Measurements from ENCODE around the gene ABCB6. TPM values are rescaled to one million over a fixed set of nuclear protein-coding genes. Genes with fewer than 3 reads are reported as not detected.
A peak's percentile ranks its signal among the peaks of the same experiment; 100 is the strongest.

The ABCB6 gene
- total and polyA plus RNA-seq, 2 of the 8 experiments (the other 6 are each of a cell fraction or from before 2014, with no cell fraction given), result 44.9 to 50.6 TPM

DNA sequence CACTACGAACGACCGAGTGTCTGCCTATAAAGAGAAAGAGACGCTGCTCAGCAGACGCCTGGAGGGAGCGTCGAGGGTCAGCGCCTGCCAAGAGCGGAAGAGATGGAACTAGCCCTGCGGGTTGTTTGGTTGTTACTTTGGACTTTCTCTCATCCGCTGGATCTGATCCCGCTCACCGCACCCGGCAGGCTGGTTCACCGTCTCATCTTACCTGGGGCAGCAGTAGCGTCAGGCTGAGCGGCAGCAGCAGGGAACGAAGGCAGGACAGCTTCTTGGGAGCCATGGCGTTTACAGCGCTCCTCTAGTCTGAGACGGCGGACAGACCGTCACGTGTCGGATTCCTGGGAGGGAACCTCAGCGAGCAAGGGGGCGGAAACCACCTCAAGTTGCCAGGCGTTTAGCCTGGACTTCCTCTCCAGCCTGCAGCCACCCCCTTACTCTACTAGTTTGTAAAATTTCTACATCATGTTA is 24.6 kb upstream of the ABCB6 start:
- Histone ChIP-seq H3K9me3 (ENCODE audit: insufficient read depth in 2 of 2, low read depth in 1 of 2, low read length in 1 of 2) (no peaks in the 10 kb centered on the region), H4K20me1 (replicated peaks in 1 of 2; ENCODE audit: control insufficient read depth in 1 of 2, insufficient read depth in 2 of 2, low read length in 2 of 2) (no peaks in the 10 kb centered on the region), H3K14ac (ENCODE audit: insufficient read length) (no peak overlapping the region), H3K4me3 (ENCODE audit: extremely low read depth in 1 of 4, insufficient read depth in 2 of 4, low read depth in 3 of 4, low read length in 4 of 4) (no peak overlapping the region), H4K91ac (replicated peaks; ENCODE audit: insufficient read length, low read length) (no peak overlapping the region), H3K56ac (replicated peaks; ENCODE audit: insufficient read length, low read depth, low read length) (no peak overlapping the region), H3K4ac (replicated peaks; ENCODE audit: insufficient read length, low read depth, low read length) (no peak overlapping the region), H3K79me2 (ENCODE audit: control insufficient read depth in 1 of 2, insufficient read depth in 2 of 2, low read length in 2 of 2) (peaks cover 0 to 5% of the 10 kb centered on the region in 2 experiments; a peak in 1 of 4 replicates), H3K27ac (ENCODE audit: low read depth, low read length) (no peak overlapping the region), H2BK120ac (replicated peaks; ENCODE audit: low read depth, low read length) (no peak overlapping the region), H2BK12ac (ENCODE audit: low read depth, low read length) (no peak overlapping the region; the same call in 1 of the 2 replicates), H3K79me1 (ENCODE audit: low read depth, low read length) (0 out of 2 replicates have a peak, but pooled peaks cover 5% of the 10 kb centered on the region), H2BK20ac (ENCODE audit: low read length) (no peak overlapping the region), H3K23me2 (ENCODE audit: low read depth, low read length) (peaks cover 8% of the 10 kb centered on the region), H4K8ac (ENCODE audit: extremely low read depth, insufficient read depth, low read length) (peak overlapping the region; percentile 93), H3K4me1 (replicated peaks in 1 of 4; ENCODE audit: control insufficient read depth in 3 of 4, insufficient read depth in 4 of 4, low read length in 3 of 4) (peaks cover 0 to 3% (median 3%) of the 10 kb centered on the region in 4 experiments; a peak in 3 of 7 replicates), H3K36me3 (ENCODE audit: control insufficient read depth in 2 of 4, insufficient read depth in 4 of 4, low read length in 3 of 4) (peaks cover 0 to 3% (median 0%) of the 10 kb centered on the region in 4 experiments; a peak in 2 of 8 replicates), H3K27me3 (replicated peaks in 1 of 4; ENCODE audit: control insufficient read depth in 3 of 4, extremely low read depth in 1 of 4, insufficient read depth in 3 of 4, low read length in 3 of 4) (no peaks in the 10 kb centered on the region), H2BK15ac (ENCODE audit: low read length) (no peak overlapping the region), H4K5ac (ENCODE audit: insufficient read length, low read depth, low read length) (no peak overlapping the region), H3K9ac (replicated peaks in 1 of 4; ENCODE audit: extremely low read depth in 1 of 4, low read depth in 3 of 4, low read length in 3 of 4) (no peak overlapping the region), H3K23ac (ENCODE audit: insufficient read length) (no peak overlapping the region), H3K4me2 (ENCODE audit: insufficient read depth in 1 of 2, low read depth in 2 of 2, low read length in 2 of 2) (no peak overlapping the region), H3K18ac (ENCODE audit: extremely low read depth, low read length) (no peak overlapping the region), H2BK5ac (ENCODE audit: low read depth, low read length) (no peak overlapping the region), H2AFZ (ENCODE audit: low read length) (no peak overlapping the region), H2AK5ac (ENCODE audit: low read depth, low read length) (no peak overlapping the region)
- WGBS, 2 experiments (ENCODE audit: extremely low coverage in 1 of 2, insufficient coverage in 1 of 2, insufficient read length in 1 of 2, insufficient replicate concordance in 2 of 2, low coverage in 1 of 2, low lambda C conversion rate in 2 of 2, missing lambda C conversion rate in 1 of 2), result 84% methylated on average over 28 of the region's 28 CpGs; no CpG with 5 or more reads in 1 of the 2 experiments
- FAIRE-seq (no peak), DNase-seq (ENCODE audit: low read depth in 1 of 2, low spot score in 2 of 2) (no peak)
- CTCF ChIA-PET (ENCODE audit: partially characterized antibody), result interaction anchor here (0.8 to 3.0 kb wide), 2 partner anchors 10 to 55 kb away, joined by 3 to 18 read pairs; partner anchors contain the start of gene TUBA4B
- POLR2A ChIA-PET (ENCODE audit: partially characterized antibody), result interaction anchor here (0.9 to 14.9 kb wide), 3 partner anchors 10 to 22 kb away, joined by 3 to 190 read pairs (median 8); partner anchors contain the start of gene ABCB6
- no peak for TF ChIP-seq YY1 (IDR thresholded peaks at IDR 0.05; ENCODE audit: low read depth, low read length)
- TF ChIP-seq POU5F1 (IDR thresholded peaks at IDR 0.05; ENCODE audit: low read depth, low read length), result no peak
- no peak for TF ChIP-seq HDAC6 (IDR thresholded peaks at IDR 0.05; ENCODE audit: low read depth, low read length)
- no peak for TF ChIP-seq ZNF274 (IDR thresholded peaks at IDR 0.05; ENCODE audit: borderline replicate concordance, extremely low read depth, low read length)
- no peak for TF ChIP-seq NANOG (IDR thresholded peaks at IDR 0.05; ENCODE audit: insufficient read depth, low read depth, low read length, poor library complexity, severe bottlenecking)
- TF ChIP-seq EP300 (IDR thresholded peaks at IDR 0.05; ENCODE audit: borderline replicate concordance in 1 of 2, low read depth in 2 of 2, low read length in 2 of 2), result no peak
- TF ChIP-seq RXRA (IDR thresholded peaks at IDR 0.05; ENCODE audit: insufficient read depth, low read depth, low read length), result no peak
- no peak for TF ChIP-seq SRF (IDR thresholded peaks at IDR 0.05; ENCODE audit: low read depth, low read length)
- TF ChIP-seq TCF12 (IDR thresholded peaks at IDR 0.05; ENCODE audit: low read depth, low read length), result no peak
- TF ChIP-seq RAD21 (IDR thresholded peaks at IDR 0.05 in 1 of 2, conservative IDR thresholded peaks at IDR 0.05 in 1 of 2; ENCODE audit: low read depth in 2 of 2, low read length in 2 of 2), result no peak
- no peak for TF ChIP-seq SP2 (IDR thresholded peaks at IDR 0.05; ENCODE audit: low read length)
- TF ChIP-seq KDM4A (IDR thresholded peaks at IDR 0.05; ENCODE audit: low read depth, low read length, severe bottlenecking), result no peak
- no peak for TF ChIP-seq CREB1 (IDR thresholded peaks at IDR 0.05)
- TF ChIP-seq SIRT6 (IDR thresholded peaks at IDR 0.05; ENCODE audit: low read length), result no peak

All from H1 (cell line).